ENCODE measurements around the gene NMNAT3. TPM values are rescaled to one million over a fixed set of nuclear protein-coding genes. Genes with fewer than 3 reads are reported as not detected.

The NMNAT3 gene
- total RNA-seq, 1 donor from 2014 or later = 2.5 TPM

GRCh38 chr3:139564294-139564861 is 113.4 kb downstream of the NMNAT3 start:
- no peak overlapping the region for H3K4me3 Mint-ChIP-seq (ENCODE audit: unreplicated experiment)
- no peaks in the 10 kb centered on the region for H3K9me3 Mint-ChIP-seq (ENCODE audit: unreplicated experiment)
- TF ChIP-seq CTCF (IDR thresholded peaks at IDR 0.05) = peak; percentile 50
- H3K27ac Mint-ChIP-seq (ENCODE audit: unreplicated experiment) = no peak overlapping the region
- no peaks in the 10 kb centered on the region for H3K4me1 Mint-ChIP-seq (ENCODE audit: unreplicated experiment)
- no peak for DNase-seq (ENCODE audit: extremely low spot score, unreplicated experiment)
- no peaks in the 10 kb centered on the region for H3K36me3 Mint-ChIP-seq (ENCODE audit: unreplicated experiment)
- H3K27me3 Mint-ChIP-seq (ENCODE audit: unreplicated experiment) = peaks cover 17% of the 10 kb centered on the region

- no peaks in the 10 kb centered on the region for H3K9me3 Mint-ChIP-seq (ENCODE audit: unreplicated experiment)
- H3K36me3 Mint-ChIP-seq (ENCODE audit: unreplicated experiment) = no peaks in the 10 kb centered on the region
- TF ChIP-seq CTCF (IDR thresholded peaks at IDR 0.05) = peak; percentile 66
- DNase-seq (ENCODE audit: extremely low spot score, unreplicated experiment) = no peak
- no peak overlapping the region for H3K4me3 Mint-ChIP-seq (ENCODE audit: unreplicated experiment)
- H3K4me1 Mint-ChIP-seq (ENCODE audit: unreplicated experiment) = no peaks in the 10 kb centered on the region
- peaks cover 19% of the 10 kb centered on the region for H3K27me3 Mint-ChIP-seq (ENCODE audit: unreplicated experiment)
- no peak overlapping the region for H3K27ac Mint-ChIP-seq (ENCODE audit: unreplicated experiment)
Measured at GRCh38 chr3:139561959-139562676, 115.7 kb downstream of the NMNAT3 start.

GRCh38 chr3:139561255-139561817 is 116.4 kb downstream of the NMNAT3 start:
- no peak for DNase-seq (ENCODE audit: extremely low spot score, unreplicated experiment)

GRCh38 chr3:139560411-139560810 is 117.4 kb downstream of the NMNAT3 start:
- no peak overlapping the region for H3K27ac Mint-ChIP-seq (ENCODE audit: unreplicated experiment)
- no peaks in the 10 kb centered on the region for H3K36me3 Mint-ChIP-seq (ENCODE audit: unreplicated experiment)
- TF ChIP-seq CTCF (IDR thresholded peaks at IDR 0.05) = no peak
- H3K4me1 Mint-ChIP-seq (ENCODE audit: unreplicated experiment) = no peaks in the 10 kb centered on the region
- H3K4me3 Mint-ChIP-seq (ENCODE audit: unreplicated experiment) = no peak overlapping the region
- no peak for DNase-seq (ENCODE audit: extremely low spot score, unreplicated experiment)
- H3K27me3 Mint-ChIP-seq (ENCODE audit: unreplicated experiment) = peaks cover 32% of the 10 kb centered on the region
- no peaks in the 10 kb centered on the region for H3K9me3 Mint-ChIP-seq (ENCODE audit: unreplicated experiment)

More at GRCh38 chr3:139561255-139561817, 116.4 kb downstream of the NMNAT3 start:
- Mint-ChIP-seq H3K4me3 (ENCODE audit: unreplicated experiment) (no peak overlapping the region), H3K9me3 (ENCODE audit: unreplicated experiment) (no peaks in the 10 kb centered on the region), H3K4me1 (ENCODE audit: unreplicated experiment) (no peaks in the 10 kb centered on the region), H3K27me3 (ENCODE audit: unreplicated experiment) (peaks cover 24% of the 10 kb centered on the region), H3K27ac (ENCODE audit: unreplicated experiment) (no peak overlapping the region), H3K36me3 (ENCODE audit: unreplicated experiment) (no peaks in the 10 kb centered on the region)
- no peak for TF ChIP-seq CTCF (IDR thresholded peaks at IDR 0.05)

- H3K27me3 Mint-ChIP-seq (ENCODE audit: unreplicated experiment) = peaks cover 35% of the 10 kb centered on the region
Measured at GRCh38 chr3:139559541-139559940, 118.2 kb downstream of the NMNAT3 start.

More at GRCh38 chr3:139559541-139559940, 118.2 kb downstream of the NMNAT3 start:
- Mint-ChIP-seq H3K27ac (ENCODE audit: unreplicated experiment) (no peak overlapping the region), H3K36me3 (ENCODE audit: unreplicated experiment) (no peaks in the 10 kb centered on the region), H3K4me1 (ENCODE audit: unreplicated experiment) (peaks cover 5% of the 10 kb centered on the region), H3K9me3 (ENCODE audit: unreplicated experiment) (no peaks in the 10 kb centered on the region), H3K4me3 (ENCODE audit: unreplicated experiment) (no peak overlapping the region)
- no peak for TF ChIP-seq CTCF (IDR thresholded peaks at IDR 0.05)
- no peak for DNase-seq (ENCODE audit: extremely low spot score, unreplicated experiment)

Data from osteocyte (in vitro differentiated cells).